ENCODE data around the gene CTNNA2.

CTNNA2 gene

DNA sequence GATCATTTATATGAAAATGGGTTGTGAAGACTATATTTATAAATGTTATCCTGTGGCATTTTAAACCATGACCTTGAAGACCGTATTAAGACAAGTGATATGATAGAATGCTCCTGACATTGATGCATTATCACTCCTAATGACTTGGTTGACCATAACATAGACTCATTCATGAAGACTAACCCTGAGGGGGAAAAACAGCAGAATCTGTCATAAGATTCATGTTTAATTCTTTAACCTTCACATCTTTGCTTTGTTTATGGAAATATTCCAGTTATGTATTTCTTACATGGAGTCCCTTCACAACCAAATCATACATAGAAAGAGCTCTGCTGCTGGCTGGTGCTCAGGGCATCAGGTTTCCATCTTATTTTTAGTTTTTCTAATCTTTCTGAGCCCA lies 78.4 kb downstream of the CTNNA2 start:
- H3K9me3 ChIP-seq (ENCODE audit: insufficient read depth, low read length), result no peaks in the 10 kb centered on the region
- H3K27ac ChIP-seq (ENCODE audit: low read length), result no peak overlapping the region
- no peaks in the 10 kb centered on the region for H3K4me1 ChIP-seq (ENCODE audit: low read length)
- no peak overlapping the region for H3K4me2 ChIP-seq (ENCODE audit: low read length)
- H3K36me3 ChIP-seq (replicated peaks; ENCODE audit: low read depth, low read length), result no peaks in the 10 kb centered on the region
- H4K20me1 ChIP-seq (ENCODE audit: insufficient read depth, low read length), result no peaks in the 10 kb centered on the region
- no peak overlapping the region for H2AFZ ChIP-seq (ENCODE audit: low read depth, low read length)
- no peaks in the 10 kb centered on the region for H3K79me2 ChIP-seq (ENCODE audit: low read length)
- no peak overlapping the region for H3K9ac ChIP-seq (ENCODE audit: low read length)
- no peak overlapping the region for H3K4me3 ChIP-seq (ENCODE audit: low read length)
- H3K27me3 ChIP-seq (ENCODE audit: low read depth, low read length), result no peaks in the 10 kb centered on the region
- TF ChIP-seq CTCF (IDR thresholded peaks at IDR 0.05; ENCODE audit: low read depth, low read length) (no peak), EZH2phosphoT487 (IDR thresholded peaks at IDR 0.05; ENCODE audit: low read depth) (no peak)

DNA sequence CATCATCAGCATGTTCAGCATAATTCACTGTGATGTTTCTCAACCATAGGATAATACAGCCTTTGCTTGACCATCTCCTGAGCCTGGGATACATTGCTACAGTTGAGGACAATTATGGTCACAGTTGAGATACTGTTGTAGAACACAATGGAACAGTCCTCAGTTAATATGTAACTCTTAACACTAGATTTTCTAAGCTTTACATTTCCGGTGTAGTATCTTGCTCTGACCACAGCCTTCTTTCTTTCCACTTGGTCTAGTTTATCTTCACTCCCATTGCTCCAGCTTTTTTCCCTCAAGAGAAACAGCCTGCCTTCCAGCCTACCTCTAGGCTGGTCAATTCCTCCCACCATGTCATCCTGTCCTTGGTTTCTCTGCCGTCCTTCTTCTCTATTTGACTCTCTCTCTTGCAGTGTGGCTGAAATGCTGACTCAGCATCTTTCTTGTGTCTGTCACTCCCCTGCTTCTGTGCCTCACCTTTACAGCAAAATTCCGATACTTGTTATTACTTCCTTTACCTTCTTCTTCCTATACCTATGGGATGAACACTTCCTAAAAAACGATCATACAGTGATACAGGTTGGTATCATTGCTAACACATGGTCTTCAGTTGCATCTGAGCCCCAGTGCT lies 80.5 kb downstream of the CTNNA2 start:
- no peaks in the 10 kb centered on the region for H3K27me3 ChIP-seq (ENCODE audit: low read depth, low read length)
- no peaks in the 10 kb centered on the region for H3K4me1 ChIP-seq (ENCODE audit: low read length)
- H3K4me2 ChIP-seq (ENCODE audit: low read length), result no peak overlapping the region
- H3K27ac ChIP-seq (ENCODE audit: low read length), result no peak overlapping the region
- no peak overlapping the region for H3K4me3 ChIP-seq (ENCODE audit: low read length)
- H3K9me3 ChIP-seq (ENCODE audit: insufficient read depth, low read length), result no peaks in the 10 kb centered on the region
- H3K79me2 ChIP-seq (ENCODE audit: low read length), result no peaks in the 10 kb centered on the region
- TF ChIP-seq EZH2phosphoT487 (IDR thresholded peaks at IDR 0.05; ENCODE audit: low read depth), result no peak
- TF ChIP-seq CTCF (IDR thresholded peaks at IDR 0.05; ENCODE audit: low read depth, low read length), result no peak
- no peak overlapping the region for H2AFZ ChIP-seq (ENCODE audit: low read depth, low read length)
- no peaks in the 10 kb centered on the region for H3K36me3 ChIP-seq (replicated peaks; ENCODE audit: low read depth, low read length)
- no peaks in the 10 kb centered on the region for H4K20me1 ChIP-seq (ENCODE audit: insufficient read depth, low read length)
- H3K9ac ChIP-seq (ENCODE audit: low read length), result no peak overlapping the region

DNA sequence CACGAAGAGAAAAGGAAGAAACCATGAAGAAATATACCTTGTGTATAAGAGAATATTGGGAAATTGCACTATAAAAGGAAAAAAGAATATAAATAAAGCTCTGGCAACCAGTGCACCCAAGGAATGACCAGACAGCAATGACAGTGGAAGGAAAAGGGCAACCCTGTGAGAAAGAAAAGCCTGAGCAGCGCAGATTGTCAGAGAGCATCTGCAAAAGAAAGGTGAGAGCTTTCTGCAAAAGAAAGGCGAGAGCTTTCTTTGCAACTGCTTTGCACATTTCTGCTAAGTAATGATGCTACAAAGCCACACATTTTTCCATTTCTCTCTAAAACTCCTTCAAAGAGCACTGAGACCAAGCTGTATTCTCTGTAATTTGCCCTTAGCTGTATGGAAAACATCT lies 83.6 kb downstream of the CTNNA2 start:
- H2AFZ ChIP-seq (ENCODE audit: low read depth, low read length), result no peak overlapping the region
- H3K4me2 ChIP-seq (ENCODE audit: low read length), result no peak overlapping the region
- H3K27me3 ChIP-seq (ENCODE audit: low read depth, low read length), result no peaks in the 10 kb centered on the region
- H3K4me1 ChIP-seq (ENCODE audit: low read length), result no peaks in the 10 kb centered on the region
- H3K36me3 ChIP-seq (replicated peaks; ENCODE audit: low read depth, low read length), result no peaks in the 10 kb centered on the region
- H3K4me3 ChIP-seq (ENCODE audit: low read length), result no peak overlapping the region
- TF ChIP-seq EZH2phosphoT487 (IDR thresholded peaks at IDR 0.05; ENCODE audit: low read depth) (no peak), CTCF (IDR thresholded peaks at IDR 0.05; ENCODE audit: low read depth, low read length) (no peak)
- H3K27ac ChIP-seq (ENCODE audit: low read length), result no peak overlapping the region
- no peaks in the 10 kb centered on the region for H3K9me3 ChIP-seq (ENCODE audit: insufficient read depth, low read length)
- no peak overlapping the region for H3K9ac ChIP-seq (ENCODE audit: low read length)
- H4K20me1 ChIP-seq (ENCODE audit: insufficient read depth, low read length), result no peaks in the 10 kb centered on the region
- no peaks in the 10 kb centered on the region for H3K79me2 ChIP-seq (ENCODE audit: low read length)

GRCh38 chr2:79604748-79605147 lies 91.9 kb downstream of the CTNNA2 start:
- TF ChIP-seq CTCF (IDR thresholded peaks at IDR 0.05; ENCODE audit: low read depth, low read length), result no peak
- TF ChIP-seq EZH2phosphoT487 (IDR thresholded peaks at IDR 0.05; ENCODE audit: low read depth), result no peak

More at GRCh38 chr2:79604748-79605147, 91.9 kb downstream of the CTNNA2 start:
- H4K20me1 ChIP-seq (ENCODE audit: insufficient read depth, low read length), result no peaks in the 10 kb centered on the region
- no peaks in the 10 kb centered on the region for H3K27me3 ChIP-seq (ENCODE audit: low read depth, low read length)
- H3K4me1 ChIP-seq (ENCODE audit: low read length), result no peaks in the 10 kb centered on the region
- no peak overlapping the region for H3K27ac ChIP-seq (ENCODE audit: low read length)
- no peak overlapping the region for H3K4me2 ChIP-seq (ENCODE audit: low read length)
- no peak overlapping the region for H2AFZ ChIP-seq (ENCODE audit: low read depth, low read length)
- no peak overlapping the region for H3K4me3 ChIP-seq (ENCODE audit: low read length)
- no peaks in the 10 kb centered on the region for H3K36me3 ChIP-seq (replicated peaks; ENCODE audit: low read depth, low read length)
- H3K9me3 ChIP-seq (ENCODE audit: insufficient read depth, low read length), result no peaks in the 10 kb centered on the region
- H3K79me2 ChIP-seq (ENCODE audit: low read length), result no peaks in the 10 kb centered on the region
- H3K9ac ChIP-seq (ENCODE audit: low read length), result no peak overlapping the region

Data from OCI-LY3 (cell line).